Measurements from ENCODE around the gene NIPA2.

DNA sequence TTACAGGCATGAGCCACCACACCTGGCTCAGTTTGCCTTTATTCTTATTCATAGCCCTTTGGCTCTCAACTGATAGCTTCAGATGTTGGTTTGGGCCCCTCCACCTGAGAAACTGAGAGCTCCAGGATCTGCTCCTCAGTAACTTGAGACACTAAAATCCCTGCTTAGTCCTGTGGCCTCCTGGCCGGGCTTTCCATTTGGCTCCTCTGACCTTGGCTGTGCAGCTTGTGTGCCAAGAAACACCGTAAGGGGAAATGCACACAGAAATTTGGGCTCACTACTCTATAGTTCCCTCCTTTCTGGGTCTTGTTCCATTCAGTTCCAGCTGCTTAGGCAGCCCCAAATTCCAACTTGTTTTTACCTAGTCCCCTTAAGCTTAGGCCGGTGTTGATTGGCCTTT lies 24.9 kb downstream of the NIPA2 start:
- TF ChIP-seq ZNF302 (CRISPR knock-in tag; IDR thresholded peaks at IDR 0.05) (no peak), FOSL2 (IDR thresholded peaks at IDR 0.05) (no peak), FOSL2 (CRISPR knock-in tag; IDR thresholded peaks at IDR 0.05) (no peak), NFE2L2 (conservative IDR thresholded peaks at IDR 0.05; ENCODE audit: low read length) (no peak), POLR2AphosphoS2 (conservative IDR thresholded peaks at IDR 0.05; ENCODE audit: low read length) (no peak), ZFP36 (IDR thresholded peaks at IDR 0.05; ENCODE audit: borderline replicate concordance, partially characterized antibody) (no peak), POLR2A (IDR thresholded peaks at IDR 0.05; ENCODE audit: low read length) (no peak), ZSCAN20 (CRISPR knock-in tag; IDR thresholded peaks at IDR 0.05) (no peak), HDAC2 (IDR thresholded peaks at IDR 0.05) (no peak)
- TF ChIP-seq, protein P1, sequence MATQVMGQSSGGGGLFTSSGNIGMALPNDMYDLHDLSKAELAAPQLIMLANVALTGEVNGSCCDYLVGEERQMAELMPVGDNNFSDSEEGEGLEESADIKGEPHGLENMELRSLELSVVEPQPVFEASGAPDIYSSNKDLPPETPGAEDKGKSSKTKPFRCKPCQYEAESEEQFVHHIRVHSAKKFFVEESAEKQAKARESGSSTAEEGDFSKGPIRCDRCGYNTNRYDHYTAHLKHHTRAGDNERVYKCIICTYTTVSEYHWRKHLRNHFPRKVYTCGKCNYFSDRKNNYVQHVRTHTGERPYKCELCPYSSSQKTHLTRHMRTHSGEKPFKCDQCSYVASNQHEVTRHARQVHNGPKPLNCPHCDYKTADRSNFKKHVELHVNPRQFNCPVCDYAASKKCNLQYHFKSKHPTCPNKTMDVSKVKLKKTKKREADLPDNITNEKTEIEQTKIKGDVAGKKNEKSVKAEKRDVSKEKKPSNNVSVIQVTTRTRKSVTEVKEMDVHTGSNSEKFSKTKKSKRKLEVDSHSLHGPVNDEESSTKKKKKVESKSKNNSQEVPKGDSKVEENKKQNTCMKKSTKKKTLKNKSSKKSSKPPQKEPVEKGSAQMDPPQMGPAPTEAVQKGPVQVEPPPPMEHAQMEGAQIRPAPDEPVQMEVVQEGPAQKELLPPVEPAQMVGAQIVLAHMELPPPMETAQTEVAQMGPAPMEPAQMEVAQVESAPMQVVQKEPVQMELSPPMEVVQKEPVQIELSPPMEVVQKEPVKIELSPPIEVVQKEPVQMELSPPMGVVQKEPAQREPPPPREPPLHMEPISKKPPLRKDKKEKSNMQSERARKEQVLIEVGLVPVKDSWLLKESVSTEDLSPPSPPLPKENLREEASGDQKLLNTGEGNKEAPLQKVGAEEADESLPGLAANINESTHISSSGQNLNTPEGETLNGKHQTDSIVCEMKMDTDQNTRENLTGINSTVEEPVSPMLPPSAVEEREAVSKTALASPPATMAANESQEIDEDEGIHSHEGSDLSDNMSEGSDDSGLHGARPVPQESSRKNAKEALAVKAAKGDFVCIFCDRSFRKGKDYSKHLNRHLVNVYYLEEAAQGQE (IDR thresholded peaks at IDR 0.05), result no peak
- TF ChIP-seq, protein P2, sequence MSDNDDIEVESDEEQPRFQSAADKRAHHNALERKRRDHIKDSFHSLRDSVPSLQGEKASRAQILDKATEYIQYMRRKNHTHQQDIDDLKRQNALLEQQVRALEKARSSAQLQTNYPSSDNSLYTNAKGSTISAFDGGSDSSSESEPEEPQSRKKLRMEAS (IDR thresholded peaks at IDR 0.05), result no peak
- TF ChIP-seq, protein P3, sequence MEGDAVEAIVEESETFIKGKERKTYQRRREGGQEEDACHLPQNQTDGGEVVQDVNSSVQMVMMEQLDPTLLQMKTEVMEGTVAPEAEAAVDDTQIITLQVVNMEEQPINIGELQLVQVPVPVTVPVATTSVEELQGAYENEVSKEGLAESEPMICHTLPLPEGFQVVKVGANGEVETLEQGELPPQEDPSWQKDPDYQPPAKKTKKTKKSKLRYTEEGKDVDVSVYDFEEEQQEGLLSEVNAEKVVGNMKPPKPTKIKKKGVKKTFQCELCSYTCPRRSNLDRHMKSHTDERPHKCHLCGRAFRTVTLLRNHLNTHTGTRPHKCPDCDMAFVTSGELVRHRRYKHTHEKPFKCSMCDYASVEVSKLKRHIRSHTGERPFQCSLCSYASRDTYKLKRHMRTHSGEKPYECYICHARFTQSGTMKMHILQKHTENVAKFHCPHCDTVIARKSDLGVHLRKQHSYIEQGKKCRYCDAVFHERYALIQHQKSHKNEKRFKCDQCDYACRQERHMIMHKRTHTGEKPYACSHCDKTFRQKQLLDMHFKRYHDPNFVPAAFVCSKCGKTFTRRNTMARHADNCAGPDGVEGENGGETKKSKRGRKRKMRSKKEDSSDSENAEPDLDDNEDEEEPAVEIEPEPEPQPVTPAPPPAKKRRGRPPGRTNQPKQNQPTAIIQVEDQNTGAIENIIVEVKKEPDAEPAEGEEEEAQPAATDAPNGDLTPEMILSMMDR (IDR thresholded peaks at IDR 0.05), result no peak
- TF ChIP-seq, protein P4, sequence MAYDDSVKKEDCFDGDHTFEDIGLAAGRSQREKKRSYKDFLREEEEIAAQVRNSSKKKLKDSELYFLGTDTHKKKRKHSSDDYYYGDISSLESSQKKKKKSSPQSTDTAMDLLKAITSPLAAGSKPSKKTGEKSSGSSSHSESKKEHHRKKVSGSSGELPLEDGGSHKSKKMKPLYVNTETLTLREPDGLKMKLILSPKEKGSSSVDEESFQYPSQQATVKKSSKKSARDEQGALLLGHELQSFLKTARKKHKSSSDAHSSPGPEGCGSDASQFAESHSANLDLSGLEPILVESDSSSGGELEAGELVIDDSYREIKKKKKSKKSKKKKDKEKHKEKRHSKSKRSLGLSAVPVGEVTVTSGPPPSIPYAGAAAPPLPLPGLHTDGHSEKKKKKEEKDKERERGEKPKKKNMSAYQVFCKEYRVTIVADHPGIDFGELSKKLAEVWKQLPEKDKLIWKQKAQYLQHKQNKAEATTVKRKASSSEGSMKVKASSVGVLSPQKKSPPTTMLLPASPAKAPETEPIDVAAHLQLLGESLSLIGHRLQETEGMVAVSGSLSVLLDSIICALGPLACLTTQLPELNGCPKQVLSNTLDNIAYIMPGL (CRISPR knock-in tag; IDR thresholded peaks at IDR 0.05; ENCODE audit: borderline replicate concordance), result no peak

Measured in A549 (cell line).